Naive B cell (primary cell): ENCODE measurements around the gene ERFE. TPM values are rescaled to one million over a fixed set of nuclear protein-coding genes. Genes with fewer than 3 reads are reported as not detected.
A peak's percentile ranks its signal among the peaks of the same experiment; 100 is the strongest.

Experiments used
- ATAC-seq, 2 donors: fragments of 150-1000 bp; cut with Tn5 transposase; 2 replicates each; pipeline ENCODE4 v1.10.0; 2021; ENCODE audit warnings: low read depth in 2 of 2, mild to moderate bottlenecking in 2 of 2, moderate library complexity in 2 of 2
- DNase-seq: peaks from one replicate; pipeline ENCODE4 v3.0.0; 2022
- H3K27ac Mint-ChIP-seq, 6 donors: one replicate each; pipeline ENCODE4 v1.8.0; 2020 to 2022; ENCODE audit warnings: mild to moderate bottlenecking in 6 of 6, mixed read lengths in 6 of 6, moderate library complexity in 5 of 6, inconsistent platforms in 2 of 6
- H3K27me3 Mint-ChIP-seq, 3 donors: one replicate each; pipeline ENCODE4 v1.8.0; 2021 to 2022; ENCODE audit warnings: mixed read lengths in 3 of 3, mild to moderate bottlenecking in 1 of 3
- H3K36me3 Mint-ChIP-seq, 2 donors: one replicate each; pipeline ENCODE4 v1.8.0; 2020 to 2022; ENCODE audit warnings: mixed read lengths in 2 of 2, inconsistent platforms in 1 of 2, mild to moderate bottlenecking in 1 of 2
- H3K4me1 Mint-ChIP-seq, 3 donors: one replicate each; pipeline ENCODE4 v1.8.0; 2020 to 2022; ENCODE audit warnings: mixed read lengths in 3 of 3, inconsistent platforms in 1 of 3, mild to moderate bottlenecking in 1 of 3, moderate library complexity in 1 of 3
- H3K4me3 Mint-ChIP-seq, 8 donors: one replicate each; pipeline ENCODE4 v1.8.0; 2020 to 2022; ENCODE audit warnings: mild to moderate bottlenecking in 8 of 8, mixed read lengths in 8 of 8, moderate library complexity in 8 of 8, inconsistent platforms in 2 of 8
- H3K9me3 Mint-ChIP-seq, 7 donors: one replicate each; pipeline ENCODE4 v1.8.0; 2020 to 2022; ENCODE audit warnings: mixed read lengths in 7 of 7, mild to moderate bottlenecking in 5 of 7, inconsistent platforms in 2 of 7, moderate library complexity in 1 of 7
- polyA plus RNA-seq, 6 donors: library from polyadenylated mRNA; unstranded; fragments of 300-500 nt; fragmentation: Illumina TruSeq; gene quantifications; one replicate each; pipeline ENCODE4 v1.2.3, GENCODE V29; 2021; ENCODE audit warnings: low read depth in 6 of 6

Gene ERFE
- polyA plus RNA-seq, 6 donors from 2014 or later: not detected

- peak overlapping the region in 5 of 8 donors; percentile 24 to 55 (median 42) for H3K4me3 Mint-ChIP-seq
- peaks cover 8 to 29% (median 19%) of the 10 kb centered on the region in 3 donors for H3K27me3 Mint-ChIP-seq
- DNase-seq (no peak), ATAC-seq (no peak)
- peaks cover 0 to 2% (median 0%) of the 10 kb centered on the region in 7 donors for H3K9me3 Mint-ChIP-seq
- H3K27ac Mint-ChIP-seq: no peak overlapping the region
- H3K36me3 Mint-ChIP-seq: no peaks in the 10 kb centered on the region
- peaks cover 15 to 23% (median 19%) of the 10 kb centered on the region in 3 donors for H3K4me1 Mint-ChIP-seq
Observed at GRCh38 chr2:238158018-238158508, 707 bp upstream of the ERFE start.

DNA sequence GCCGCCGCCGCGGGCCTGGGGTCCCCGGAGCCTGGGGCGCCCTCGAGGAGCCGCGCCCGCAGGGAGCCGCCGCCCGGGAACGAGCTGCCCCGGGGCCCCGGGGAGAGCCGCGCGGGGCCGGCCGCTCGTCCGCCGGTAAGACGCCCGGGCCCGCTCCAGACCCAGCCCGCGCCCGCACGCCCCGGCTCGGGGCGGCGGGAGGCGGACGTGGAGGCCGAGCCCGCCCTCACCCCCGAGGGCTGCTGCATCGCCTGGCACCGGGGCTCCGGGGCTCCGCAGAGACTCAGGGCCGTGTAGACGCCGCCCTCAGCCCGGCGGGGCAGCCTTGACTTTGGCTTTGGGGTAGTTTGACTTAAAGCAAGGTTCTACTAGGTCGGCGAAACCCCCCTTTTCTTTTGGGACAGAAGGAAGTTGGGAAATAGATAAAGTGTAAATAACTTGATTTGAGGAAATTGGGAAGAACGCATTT lies 335 bp downstream of the ERFE start:
- no peaks in the 10 kb centered on the region for H3K36me3 Mint-ChIP-seq
- peaks cover 0 to under 1% (median 0%) of the 10 kb centered on the region in 7 donors for H3K9me3 Mint-ChIP-seq
- H3K4me3 Mint-ChIP-seq: peak overlapping the region; percentile 7 to 88 (median 79)
- H3K4me1 Mint-ChIP-seq: peaks cover 15 to 20% (median 19%) of the 10 kb centered on the region in 3 donors
- DNase-seq (peak; percentile 24), ATAC-seq (peak; percentile 53 to 60)
- H3K27me3 Mint-ChIP-seq: peaks cover 8 to 29% (median 21%) of the 10 kb centered on the region in 3 donors
- peak overlapping the region in 2 of 6 donors; percentile 39 to 49 for H3K27ac Mint-ChIP-seq

DNA sequence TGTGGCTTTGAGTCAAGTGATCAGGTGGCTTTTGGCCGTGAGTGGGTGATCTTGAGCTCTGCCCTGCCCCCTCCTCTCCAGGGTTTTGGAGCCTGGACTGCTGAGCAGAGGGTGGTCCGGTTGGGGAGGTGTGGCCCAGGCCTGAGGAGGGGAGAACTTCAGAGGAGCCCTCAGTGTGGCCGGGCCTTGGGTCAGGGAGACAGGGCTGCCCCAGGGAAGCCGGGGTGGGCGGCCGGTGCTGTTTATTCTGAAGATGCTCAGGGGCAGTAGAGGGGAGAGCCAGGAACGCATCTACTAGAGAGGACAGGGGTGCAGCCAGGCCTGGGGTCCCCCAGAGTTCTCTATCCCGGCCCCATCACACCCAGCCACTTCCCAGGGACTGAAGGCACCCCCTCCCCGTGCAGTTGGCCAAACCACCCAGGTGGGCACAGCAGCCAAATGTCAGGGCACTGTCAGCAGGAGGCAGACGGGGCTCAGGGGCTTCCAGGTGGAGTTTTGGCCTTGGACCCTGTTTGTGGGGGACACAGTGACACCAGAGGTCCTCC lies 963 bp downstream of the ERFE start:
- Mint-ChIP-seq H3K27me3 (peaks cover 8 to 35% (median 27%) of the 10 kb centered on the region in 3 donors), H3K4me3 (peak overlapping the region; percentile 7 to 88 (median 79)), H3K27ac (peak overlapping the region in 1 of 6 donors; percentile 57), H3K9me3 (no peaks in the 10 kb centered on the region), H3K4me1 (peaks cover 18 to 24% (median 23%) of the 10 kb centered on the region in 3 donors), H3K36me3 (no peaks in the 10 kb centered on the region)
- DNase-seq: no peak
- ATAC-seq: no peak

DNA sequence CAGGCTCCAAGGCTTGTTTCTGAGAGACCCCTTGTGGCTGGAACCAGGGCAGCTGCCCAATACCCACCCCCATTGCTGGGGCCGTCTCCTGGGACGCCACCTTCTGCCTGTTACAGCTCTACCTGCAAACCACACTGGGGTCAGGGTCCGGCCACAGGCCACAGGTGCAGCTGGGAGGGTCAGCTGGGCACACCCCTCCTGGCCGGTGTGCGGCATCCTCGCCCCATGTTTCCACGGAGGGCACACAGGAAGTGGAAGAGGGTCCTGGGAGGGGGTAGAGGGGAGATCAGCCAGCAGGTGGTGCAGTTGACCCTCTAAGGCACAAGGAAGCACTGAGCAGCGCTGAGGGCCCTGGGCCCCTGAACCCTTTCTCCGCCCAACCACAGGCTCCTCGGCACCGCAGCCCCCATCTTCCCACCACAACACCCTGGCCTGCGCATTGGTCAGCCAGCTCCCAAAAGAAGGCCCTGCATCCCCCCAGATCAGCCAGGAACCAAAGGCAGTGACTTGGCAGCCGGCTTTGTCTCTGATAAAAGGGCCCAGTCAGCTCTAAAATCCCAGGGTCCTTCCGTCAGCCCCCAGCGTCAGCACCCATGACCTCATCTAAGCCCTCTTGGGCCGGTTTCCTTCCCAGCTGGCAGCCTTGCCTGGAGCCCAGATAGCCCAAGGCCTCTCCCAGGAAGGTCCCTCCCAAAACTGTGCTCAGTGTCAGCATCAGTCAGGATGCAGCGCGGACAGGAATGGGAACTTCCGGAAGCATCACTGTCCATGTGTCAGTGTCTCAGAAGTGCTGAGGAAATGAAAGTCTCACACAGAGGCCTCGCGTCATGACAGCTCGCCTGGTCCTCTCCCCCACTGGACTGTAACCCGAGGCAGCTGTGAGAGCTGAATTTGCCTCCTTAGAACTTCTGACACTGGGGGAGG lies 1.7 kb downstream of the ERFE start:
- peak overlapping the region in 6 of 8 donors; percentile 9 to 86 (median 74) for H3K4me3 Mint-ChIP-seq

DNA sequence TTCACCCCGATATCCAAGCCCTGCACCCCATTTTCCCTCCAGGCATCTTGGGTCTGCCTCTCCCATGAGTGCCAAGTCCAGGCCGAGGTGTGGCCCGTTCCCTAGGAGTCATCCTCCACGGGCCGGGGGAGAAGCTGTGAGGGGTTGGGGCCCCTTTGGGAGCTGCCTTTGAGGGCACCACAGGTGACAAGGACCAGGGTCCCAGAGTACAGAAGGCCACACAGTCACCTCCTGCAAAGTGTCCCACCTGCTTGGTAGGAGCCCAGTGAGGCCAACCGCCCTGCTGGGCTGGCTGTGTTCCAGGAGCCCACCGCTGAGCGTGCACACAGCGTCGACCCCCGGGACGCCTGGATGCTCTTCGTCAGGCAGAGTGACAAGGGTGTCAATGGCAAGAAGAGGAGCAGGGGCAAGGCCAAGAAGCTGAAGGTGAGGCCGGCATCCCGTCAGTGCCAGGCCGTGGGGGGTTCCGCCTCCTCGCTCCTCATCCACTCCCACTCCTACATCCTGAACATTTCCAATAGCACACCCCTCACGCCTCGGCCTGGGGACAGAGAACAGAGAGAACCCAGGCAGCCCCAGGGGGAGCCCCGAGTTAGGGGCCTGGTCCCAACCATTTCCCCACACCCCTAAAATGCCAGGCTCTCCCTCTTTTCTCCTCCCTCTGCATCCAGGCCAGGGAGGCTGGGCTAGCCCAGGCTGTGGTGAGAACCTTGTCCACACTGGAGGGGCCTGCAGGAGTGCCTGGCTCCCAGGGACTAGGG lies 2.7 kb downstream of the ERFE start:
- Mint-ChIP-seq H3K27ac (no peak overlapping the region), H3K4me1 (peaks cover 25 to 32% (median 26%) of the 10 kb centered on the region in 3 donors), H3K36me3 (no peaks in the 10 kb centered on the region), H3K27me3 (peaks cover 11 to 49% (median 36%) of the 10 kb centered on the region in 3 donors), H3K9me3 (no peaks in the 10 kb centered on the region), H3K4me3 (peak overlapping the region in 1 of 8 donors; percentile 15)
- no peak for ATAC-seq
- DNase-seq: no peak

More for the DNA sequence above, 1.7 kb downstream of the ERFE start:
- ATAC-seq (peak; percentile 29 to 43), DNase-seq (no peak)
- peak overlapping the region in 1 of 6 donors; percentile 53 for H3K27ac Mint-ChIP-seq
- no peaks in the 10 kb centered on the region for H3K36me3 Mint-ChIP-seq
- no peaks in the 10 kb centered on the region for H3K9me3 Mint-ChIP-seq
- H3K4me1 Mint-ChIP-seq: peaks cover 25 to 31% (median 26%) of the 10 kb centered on the region in 3 donors
- H3K27me3 Mint-ChIP-seq: peaks cover 11 to 42% (median 34%) of the 10 kb centered on the region in 3 donors

DNA sequence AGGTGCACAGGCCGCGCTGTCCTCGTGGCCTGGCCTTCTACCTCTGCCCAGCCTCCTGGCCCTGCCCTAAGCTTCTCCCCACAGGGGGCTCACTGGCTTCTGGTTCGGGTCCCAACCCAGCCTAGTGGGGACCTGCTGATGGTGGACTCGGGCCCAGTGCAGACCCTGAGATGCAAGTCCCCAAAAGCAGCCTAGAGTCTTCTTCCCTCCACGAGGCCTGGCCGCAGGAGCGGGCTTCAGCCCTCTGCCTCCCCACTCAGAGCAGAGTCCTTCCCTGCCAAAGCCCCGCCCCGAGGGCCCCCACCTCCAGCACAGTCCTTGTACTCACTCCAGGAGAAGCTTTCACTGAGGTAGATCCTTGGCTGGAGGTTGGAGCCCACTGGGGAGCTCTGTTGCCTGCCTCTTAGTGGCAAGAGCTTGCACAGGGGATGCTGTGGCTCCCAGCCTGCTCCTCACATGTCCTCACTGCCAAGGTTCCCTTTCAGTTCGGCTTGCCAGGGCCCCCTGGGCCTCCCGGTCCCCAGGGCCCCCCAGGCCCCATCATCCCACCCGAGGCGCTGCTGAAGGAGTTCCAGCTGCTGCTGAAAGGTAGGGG lies 3.6 kb downstream of the ERFE start:
- no peak overlapping the region for H3K27ac Mint-ChIP-seq
- H3K36me3 Mint-ChIP-seq: no peaks in the 10 kb centered on the region
- peaks cover 11 to 49% (median 36%) of the 10 kb centered on the region in 3 donors for H3K27me3 Mint-ChIP-seq
- no peak overlapping the region for H3K4me3 Mint-ChIP-seq
- H3K4me1 Mint-ChIP-seq: peaks cover 25 to 32% (median 26%) of the 10 kb centered on the region in 3 donors
- H3K9me3 Mint-ChIP-seq: no peaks in the 10 kb centered on the region
- DNase-seq: no peak
- no peak for ATAC-seq

GRCh38 chr2:238162846-238163441 lies 4.2 kb downstream of the ERFE start:
- no peaks in the 10 kb centered on the region for H3K9me3 Mint-ChIP-seq
- H3K27ac Mint-ChIP-seq: no peak overlapping the region
- H3K27me3 Mint-ChIP-seq: peaks cover 11 to 49% (median 36%) of the 10 kb centered on the region in 3 donors
- DNase-seq (no peak), ATAC-seq (no peak)
- H3K4me1 Mint-ChIP-seq: peaks cover 25 to 32% (median 26%) of the 10 kb centered on the region in 3 donors
- H3K4me3 Mint-ChIP-seq: no peak overlapping the region
- no peaks in the 10 kb centered on the region for H3K36me3 Mint-ChIP-seq

GRCh38 chr2:238163481-238164198 lies 4.9 kb downstream of the ERFE start:
- DNase-seq (no peak), ATAC-seq (no peak)
- no peaks in the 10 kb centered on the region for H3K9me3 Mint-ChIP-seq
- H3K4me1 Mint-ChIP-seq: peaks cover 25 to 32% (median 26%) of the 10 kb centered on the region in 3 donors
- peaks cover 11 to 49% (median 36%) of the 10 kb centered on the region in 3 donors for H3K27me3 Mint-ChIP-seq
- H3K36me3 Mint-ChIP-seq: peaks cover 0 to 3% of the 10 kb centered on the region in 2 donors
- no peak overlapping the region for H3K27ac Mint-ChIP-seq
- no peak overlapping the region for H3K4me3 Mint-ChIP-seq

DNA sequence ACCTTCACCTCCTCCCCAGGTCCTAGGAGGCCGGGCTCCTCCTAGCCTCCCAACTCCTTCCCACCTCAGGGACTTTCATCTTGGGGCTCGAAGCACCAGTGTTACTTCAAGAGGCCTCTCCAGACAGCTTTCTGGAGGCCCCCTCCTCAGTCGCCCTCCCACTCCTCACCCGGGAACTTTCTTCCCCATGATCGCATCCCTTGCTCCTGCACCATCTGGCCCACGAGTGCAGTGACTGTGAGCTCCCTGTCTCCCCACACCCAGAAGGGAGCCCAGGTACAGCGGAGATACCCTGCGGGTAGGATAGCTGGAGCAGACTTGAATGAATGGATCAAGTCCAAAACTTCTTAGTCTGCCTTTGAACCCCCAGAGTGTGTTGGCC lies 6.1 kb downstream of the ERFE start:
- no peaks in the 10 kb centered on the region for H3K9me3 Mint-ChIP-seq
- peaks cover 0 to 16% of the 10 kb centered on the region in 2 donors for H3K36me3 Mint-ChIP-seq
- H3K4me1 Mint-ChIP-seq: peaks cover 16 to 23% (median 19%) of the 10 kb centered on the region in 3 donors
- ATAC-seq: no peak
- H3K27ac Mint-ChIP-seq: no peak overlapping the region
- peaks cover 4 to 39% (median 27%) of the 10 kb centered on the region in 3 donors for H3K27me3 Mint-ChIP-seq
- H3K4me3 Mint-ChIP-seq: peak overlapping the region in 1 of 8 donors; percentile 73
- no peak for DNase-seq

- Mint-ChIP-seq H3K36me3 (peaks cover 0 to 19% of the 10 kb centered on the region in 2 donors), H3K4me3 (no peak overlapping the region), H3K9me3 (no peaks in the 10 kb centered on the region), H3K27ac (no peak overlapping the region), H3K4me1 (peaks cover 12 to 18% (median 14%) of the 10 kb centered on the region in 3 donors), H3K27me3 (peaks cover 4 to 34% (median 22%) of the 10 kb centered on the region in 3 donors)
- DNase-seq (no peak), ATAC-seq (no peak)
Observed at GRCh38 chr2:238165288-238165921, 6.6 kb downstream of the ERFE start.
